Endothelial cell of umbilical vein (primary cell): ENCODE data around the gene KLC1. TPM values are rescaled to one million over a fixed set of nuclear protein-coding genes. Genes with fewer than 3 reads are reported as not detected.

ENCODE experiments used
- BruUV-seq: library from RNA; stranded (reverse); fragments of 400-500 nt; replicated peaks from 2 replicates; lab custom pipeline; 2021; lab: Mats Ljungman, UMichigan
- CTCF ChIA-PET: fragments of 300-600, 350-600 bp; sonication (Branson Sonifier 250); formaldehyde crosslinking; loops from one replicate; lab custom pipeline; 2021; ENCODE audit warnings: antibody characterized with exemption, inconsistent platforms; lab: Charles Lee
- POLR2A ChIA-PET: fragments of 300-600, 350-600 bp; sonication (Branson Sonifier 250); formaldehyde crosslinking; loops from one replicate; lab custom pipeline; 2021; ENCODE audit warnings: antibody characterized with exemption, inconsistent platforms; lab: Charles Lee
- DNase-seq: peaks from one replicate; pipeline ENCODE4 v3.0.0-alpha.2; 2011; ENCODE audit warnings: low read depth, low spot score
- FAIRE-seq: peaks from 2 replicates; lab custom pipeline; 2011; peaks lifted over from hg19 to GRCh38; lab: Jason Lieb, UNC
- H2AFZ ChIP-seq: 2 replicates; pipeline ENCODE4 v1.6.0; 2012; ENCODE audit warnings: low read depth, low read length, control low read depth, inconsistent platforms
- H3K27ac ChIP-seq: 2 replicates; pipeline ENCODE4 v1.5.1; 2011; ENCODE audit warnings: low read depth, mild to moderate bottlenecking, control low read depth, low read length, moderate library complexity; ENCODE audit not compliant: insufficient read depth
- H3K27me3 ChIP-seq, 2 experiments: 2 replicates each; pipeline versions ENCODE4 v1.6.0 to v1.6.1; 2011; ENCODE audit warnings: low read length in 2 of 2, mixed read lengths in 1 of 2; ENCODE audit not compliant: control insufficient read depth in 2 of 2, insufficient read depth in 2 of 2
- H3K36me3 ChIP-seq, 2 experiments: 2 replicates in 1 of 2; 3 replicates in 1 of 2; pipeline ENCODE4 v1.5.1; 2011; ENCODE audit warnings: low read length in 2 of 2, mild to moderate bottlenecking in 1 of 2, moderate library complexity in 1 of 2; ENCODE audit not compliant: control insufficient read depth in 2 of 2, insufficient read depth in 2 of 2; ENCODE audit errors: extremely low read depth in 1 of 2
- H3K4me1 ChIP-seq: 3 replicates; pipeline ENCODE4 v1.5.1; 2011; ENCODE audit warnings: mild to moderate bottlenecking, low read length; ENCODE audit not compliant: control insufficient read depth, insufficient read depth; ENCODE audit errors: extremely low read depth
- H3K4me2 ChIP-seq: 2 replicates; pipeline ENCODE4 v1.6.1; 2011; ENCODE audit warnings: low read length, control low read depth, mixed read lengths; ENCODE audit not compliant: insufficient read depth
- H3K4me3 ChIP-seq, 3 experiments: fragments of 200-600 bp in 1 of 3; sonication (generic), shearing (Covaris generic) in 1 of 3; replicated peaks in 1 of 3; 2 replicates each; pipeline ENCODE4 v1.5.1; 2011 to 2016; ENCODE audit warnings: control low read depth in 3 of 3, low read length in 3 of 3, mild to moderate bottlenecking in 2 of 3, inconsistent platforms in 1 of 3, low read depth in 1 of 3, moderate library complexity in 1 of 3; ENCODE audit not compliant: insufficient read depth in 1 of 3
- H3K79me2 ChIP-seq: 2 replicates; pipeline ENCODE4 v1.6.0; 2012; ENCODE audit warnings: low read length, inconsistent platforms; ENCODE audit not compliant: control insufficient read depth, insufficient read depth
- H3K9ac ChIP-seq: replicated peaks from 2 replicates; pipeline ENCODE3; 2011; ENCODE audit warnings: low read length, control low read depth; ENCODE audit not compliant: insufficient read depth; ENCODE audit errors: extremely low read depth
- H3K9me1 ChIP-seq: replicated peaks from 3 replicates; pipeline ENCODE4 v1.6.0; 2011; ENCODE audit warnings: mild to moderate bottlenecking, low read length; ENCODE audit not compliant: control insufficient read depth, insufficient read depth; ENCODE audit errors: extremely low read depth
- H3K9me3 ChIP-seq: replicated peaks from 2 replicates; pipeline ENCODE4 v1.5.1; 2012; ENCODE audit warnings: low read length, inconsistent platforms; ENCODE audit not compliant: control insufficient read depth, insufficient read depth
- H4K20me1 ChIP-seq: replicated peaks from 2 replicates; pipeline ENCODE3; 2011; ENCODE audit warnings: mild to moderate bottlenecking, low read length; ENCODE audit not compliant: control insufficient read depth, insufficient read depth; ENCODE audit errors: extremely low read depth
- CTCF ChIP-seq, 2 donors: IDR thresholded peaks; 1 replicate in 1 of 2; 2 replicates in 1 of 2; pipeline ENCODE4 v1.5.1; 2011; ENCODE audit warnings: low read length in 2 of 2, mild to moderate bottlenecking in 2 of 2, moderate library complexity in 2 of 2, control low read depth in 1 of 2, inconsistent platforms in 1 of 2, low read depth in 1 of 2; ENCODE audit not compliant: insufficient read depth in 1 of 2; ENCODE audit errors: extremely low read depth in 1 of 2
- EZH2 ChIP-seq: IDR thresholded peaks from 2 replicates; pipeline ENCODE4 v1.6.1; 2012; ENCODE audit warnings: borderline replicate concordance, low read depth, mild to moderate bottlenecking, moderate library complexity, low read length, inconsistent platforms; ENCODE audit not compliant: severe bottlenecking
- FOS ChIP-seq: IDR thresholded peaks from 2 replicates; pipeline ENCODE4 v1.6.1; 2011; ENCODE audit warnings: mild to moderate bottlenecking, low read length, moderate library complexity, borderline replicate concordance; ENCODE audit not compliant: insufficient read depth
- JUN ChIP-seq: IDR thresholded peaks from 2 replicates; pipeline ENCODE4 v1.6.1; 2011; ENCODE audit warnings: borderline replicate concordance, low read depth; ENCODE audit not compliant: insufficient read length, insufficient read depth
- MYC ChIP-seq: IDR thresholded peaks from one replicate; pipeline ENCODE4 v1.6.1; 2011; ENCODE audit warnings: mild to moderate bottlenecking, low read depth, low read length
- POLR2A ChIP-seq: IDR thresholded peaks from 2 replicates; pipeline ENCODE4 v1.6.1; 2012; ENCODE audit warnings: low read depth, mild to moderate bottlenecking, control low read depth, low read length
- POLR2AphosphoS5 ChIP-seq: IDR thresholded peaks from 2 replicates; pipeline ENCODE4 v1.6.1; 2012; ENCODE audit warnings: low read depth, mild to moderate bottlenecking, control low read depth, low read length, moderate library complexity; ENCODE audit not compliant: insufficient read depth
- dilution Hi-C: fragments of 300-500 bp; cut with MboI; formaldehyde crosslinking; loops from one replicate; pipeline ENCODE4 v1.15.0; 2019; ENCODE audit warnings: low sequenced_read_pairs; ENCODE audit not compliant: extremely low pct_ligation_motif_present
- intact Hi-C: fragments of 100-400 bp; cut with micrococcal nuclease; formaldehyde crosslinking; loops from one replicate; pipeline ENCODE4 v1.10.0; 2022
- polyA plus RNA-seq, 4 experiments: library from polyadenylated mRNA; depleted of rRNA in 3 of 4; stranded (reverse) in 3 of 4; unstranded in 1 of 4; fragments of >200 nt; gene quantifications; 2 replicates each; pipeline versions ENCODE4 v1.2.1 to v1.2.3, GENCODE V29; 2011 to 2012; ENCODE audit warnings: missing spikeins in 1 of 4
- total RNA-seq: library from RNA; stranded (reverse); gene quantifications from 2 replicates; pipeline ENCODE4 v1.2.3, GENCODE V29; 2021

The KLC1 gene
- total and polyA plus RNA-seq, 2 donors (not counting 3 experiments of a cell fraction or from before 2014, with no cell fraction given), result 124 to 233 TPM

DNA sequence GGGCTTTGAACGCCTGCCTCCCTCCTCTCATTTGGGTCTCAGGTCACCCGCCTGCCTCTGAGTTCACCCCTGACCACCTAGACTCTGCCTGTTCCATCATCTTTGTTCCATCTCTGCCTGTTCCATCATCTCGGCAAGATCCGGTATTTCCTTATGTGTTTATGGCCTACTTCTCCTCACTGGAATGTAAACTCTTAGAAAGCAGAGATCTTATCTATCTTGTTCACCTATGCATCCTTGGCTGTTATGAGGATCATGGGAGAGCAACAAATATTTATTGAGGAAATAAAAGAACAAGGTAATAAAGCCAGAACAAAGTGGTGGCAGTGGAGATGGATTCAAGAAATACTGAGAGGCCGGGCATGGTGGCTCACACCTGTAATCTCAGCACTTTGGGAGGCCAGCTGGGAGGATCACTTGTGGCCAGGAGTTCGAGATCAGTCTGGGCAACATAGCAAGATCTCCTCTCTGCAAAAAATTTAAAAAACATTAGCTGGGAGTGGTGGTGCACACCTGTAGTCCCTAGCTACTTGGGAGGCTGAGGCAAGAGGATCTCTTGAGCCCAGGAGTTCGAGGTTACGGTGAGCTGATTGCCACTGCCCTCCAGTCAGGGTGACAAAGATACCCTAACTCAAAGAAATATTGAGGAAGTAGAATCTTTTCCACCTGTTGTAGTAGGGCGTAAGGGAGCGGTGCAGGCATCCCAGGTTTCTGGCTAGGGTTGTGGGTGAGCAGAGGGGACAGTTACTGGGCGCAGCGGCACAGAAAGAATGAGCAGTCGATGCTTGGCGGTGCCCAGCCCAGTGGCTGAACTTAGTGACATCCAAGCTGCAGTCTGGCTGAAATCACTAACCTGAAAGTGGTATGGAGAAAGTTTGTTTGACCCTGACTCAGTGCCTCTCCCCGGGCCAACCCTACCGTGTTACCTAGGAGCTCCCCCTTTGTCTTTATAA, 1.7 kb upstream of the KLC1 start:
- H3K27me3 ChIP-seq, result no peaks in the 10 kb centered on the region
- POLR2A ChIA-PET, result no interaction called here
- peaks cover 32% of the 10 kb centered on the region for H3K79me2 ChIP-seq
- H3K4me3 ChIP-seq, result no peak overlapping the region
- dilution Hi-C loops, result no loop called here
- FAIRE-seq (peak; percentile 24), DNase-seq (no peak)
- peaks cover 24% of the 10 kb centered on the region for H3K4me1 ChIP-seq
- no peaks in the 10 kb centered on the region for H3K9me3 ChIP-seq
- H2AFZ ChIP-seq, result peak overlapping the region; percentile 24
- CTCF ChIA-PET, result no interaction called here
- intact Hi-C loops, result loop anchor here (2.0 kb wide), 1 partner anchor 51 kb away; no protein-coding TSS in a partner anchor
- BruUV-seq, result no TSS peak
- peak overlapping the region; percentile 6 for H3K27ac ChIP-seq
- H4K20me1 ChIP-seq, result no peaks in the 10 kb centered on the region
- no peaks in the 10 kb centered on the region for H3K9me1 ChIP-seq
- H3K9ac ChIP-seq, result no peak overlapping the region
- H3K36me3 ChIP-seq, result no peaks in the 10 kb centered on the region
- no peak overlapping the region for H3K4me2 ChIP-seq
- TF ChIP-seq CTCF (IDR thresholded peaks at IDR 0.05; ENCODE audit: extremely low read depth in 1 of 2, insufficient read depth in 1 of 2, low read depth in 1 of 2, low read length in 2 of 2) (no peak), EZH2 (no peak), POLR2AphosphoS5 (no peak), JUN (no peak), FOS (no peak), POLR2A (no peak), MYC (no peak)
